SK-N-SH (cell line): ENCODE data around the gene SHCBP1. TPM values are rescaled to one million over a fixed set of nuclear protein-coding genes. Genes with fewer than 3 reads are reported as not detected.

Source experiments
- CTCF ChIA-PET: fragments of 300-600, 350-600 bp; formaldehyde crosslinking; extraction: SDS; loops from one replicate; lab custom pipeline; 2021; lab: Yijun Ruan, JAX
- POLR2A ChIA-PET: fragments of 350-600 bp; sonication (Branson Sonifier 250); formaldehyde crosslinking; extraction: SDS; loops from one replicate; lab custom pipeline; 2020; ENCODE audit warnings: antibody characterized with exemption, inconsistent platforms; lab: Yijun Ruan, JAX
- DNase-seq: peaks from one replicate; pipeline ENCODE4 v3.0.0; 2012
- H2AFZ ChIP-seq: fragments of 200-600 bp; sonication (generic); 2 replicates; pipeline ENCODE4 v1.8.1; 2016; ENCODE audit warnings: antibody characterized with exemption, mild to moderate bottlenecking, low read depth
- H3F3A ChIP-seq: fragments of 200-600 bp; sonication (generic); replicated peaks from 2 replicates; pipeline ENCODE3; 2016; ENCODE audit warnings: antibody characterized with exemption, mild to moderate bottlenecking; ENCODE audit not compliant: insufficient read depth
- H3K27ac ChIP-seq, 2 experiments: fragments of 200-500 bp in 1 of 2; fragments of 200-600 bp in 1 of 2; sonication (Bioruptor generic) in 1 of 2; sonication (generic), shearing (Covaris generic) in 1 of 2; 2 replicates each; pipeline versions ENCODE4 v1.5.1 to v1.6.1; 2014 to 2016; ENCODE audit warnings: low read depth in 2 of 2, inconsistent platforms in 1 of 2, low read length in 1 of 2, mild to moderate bottlenecking in 1 of 2, mixed read lengths in 1 of 2
- H3K27me3 ChIP-seq: fragments of 200-600 bp; sonication (generic), shearing (Covaris generic); 2 replicates; pipeline ENCODE4 v1.6.1; 2016; ENCODE audit warnings: mixed run types; ENCODE audit not compliant: insufficient read depth
- H3K36me3 ChIP-seq, 2 experiments: fragments of 200-500 bp in 1 of 2; fragments of 200-600 bp in 1 of 2; sonication (Bioruptor generic) in 1 of 2; sonication (generic) in 1 of 2; replicated peaks in 1 of 2; 2 replicates each; pipeline versions ENCODE3 to v1.5.1; 2014 to 2016; ENCODE audit warnings: low read length in 1 of 2, mild to moderate bottlenecking in 1 of 2; ENCODE audit not compliant: insufficient read depth in 2 of 2, control insufficient read depth in 1 of 2
- H3K4me1 ChIP-seq, 2 experiments: fragments of 200-500 bp in 1 of 2; fragments of 200-600 bp in 1 of 2; sonication (Bioruptor generic) in 1 of 2; sonication (generic), shearing (Covaris generic) in 1 of 2; 2 replicates each; pipeline versions ENCODE4 v1.5.1 to v1.6.1; 2014 to 2016; ENCODE audit warnings: low read depth in 1 of 2, low read length in 1 of 2, mixed run types in 1 of 2; ENCODE audit not compliant: insufficient read depth in 2 of 2, control insufficient read depth in 1 of 2
- H3K4me2 ChIP-seq: fragments of 200-600 bp; sonication (generic), shearing (Covaris generic); 2 replicates; pipeline ENCODE4 v1.6.1; 2017; ENCODE audit warnings: mixed run types
- H3K4me3 ChIP-seq, 2 experiments: fragments of 200-500 bp in 1 of 2; fragments of 200-600 bp in 1 of 2; sonication (Bioruptor generic) in 1 of 2; sonication (generic), shearing (Covaris generic) in 1 of 2; 2 replicates each; pipeline versions ENCODE4 v1.5.1 to v1.8.1; 2014 to 2016; ENCODE audit warnings: low read depth in 2 of 2, inconsistent platforms in 1 of 2, low read length in 1 of 2, mild to moderate bottlenecking in 1 of 2, mixed read lengths in 1 of 2, moderate library complexity in 1 of 2
- H3K79me2 ChIP-seq: fragments of 200-600 bp; sonication (generic); 2 replicates; pipeline ENCODE4 v1.8.1; 2017; ENCODE audit warnings: mild to moderate bottlenecking; ENCODE audit not compliant: insufficient read depth
- H3K9ac ChIP-seq: fragments of 200-600 bp; sonication (generic); 2 replicates; pipeline ENCODE4 v1.6.1; 2017; ENCODE audit warnings: mixed run types
- H3K9me2 ChIP-seq: fragments of 200-600 bp; sonication (generic); 2 replicates; pipeline ENCODE4 v1.6.1; 2017; ENCODE audit warnings: mixed run types
- H3K9me3 ChIP-seq: fragments of 200-600 bp; sonication (generic); 2 replicates; pipeline ENCODE4 v1.6.1; 2017; ENCODE audit warnings: mixed run types, mild to moderate bottlenecking, moderate library complexity
- H4K20me1 ChIP-seq: fragments of 200-600 bp; sonication (generic); 2 replicates; pipeline ENCODE4 v1.6.1; 2017; ENCODE audit warnings: mild to moderate bottlenecking, mixed run types; ENCODE audit not compliant: insufficient read depth
- EZH2phosphoT487 ChIP-seq: fragments of 200-600 bp; sonication (generic); IDR thresholded peaks from 2 replicates; pipeline ENCODE4 v1.6.1; 2017; ENCODE audit warnings: low read depth, mixed run types, mild to moderate bottlenecking, antibody characterized with exemption, moderate library complexity, borderline replicate concordance
- FOXJ3 ChIP-seq: sonication (generic); formaldehyde crosslinking; IDR thresholded peaks from 2 replicates; pipeline ENCODE4 v1.5.1; 2020; ENCODE audit warnings: mild to moderate bottlenecking, missing genetic modification reagents
- GABPA ChIP-seq: IDR thresholded peaks from 2 replicates; pipeline ENCODE4 v1.4.0; 2012; ENCODE audit warnings: low read depth, mild to moderate bottlenecking
- MXI1 ChIP-seq: IDR thresholded peaks from 2 replicates; pipeline ENCODE4 v1.6.1; 2012; ENCODE audit warnings: mild to moderate bottlenecking, low read depth, low read length, improper control_type of control experiment
- NFIC ChIP-seq: IDR thresholded peaks from 2 replicates; pipeline ENCODE4 v1.4.0; 2012; ENCODE audit warnings: borderline replicate concordance
- NRF1 ChIP-seq: IDR thresholded peaks from 2 replicates; pipeline ENCODE4 v1.6.1; 2012; ENCODE audit warnings: low read depth, mild to moderate bottlenecking, low read length
- POLR2AphosphoS5 ChIP-seq: IDR thresholded peaks from 2 replicates; pipeline ENCODE4 v1.6.1; 2012; ENCODE audit warnings: low read depth, low read length
- RCOR1 ChIP-seq: fragments of 150-350 bp; IDR thresholded peaks from 2 replicates; pipeline ENCODE4 v1.6.1; 2017; ENCODE audit warnings: antibody characterized with exemption, low read length
- RXRA ChIP-seq: IDR thresholded peaks from 2 replicates; pipeline ENCODE4 v1.4.0; 2012; ENCODE audit warnings: low read depth, mild to moderate bottlenecking, borderline replicate concordance
- TAF1 ChIP-seq: IDR thresholded peaks from 2 replicates; pipeline ENCODE4 v1.6.1; 2012; ENCODE audit warnings: low read depth, mild to moderate bottlenecking, low read length, moderate library complexity, borderline replicate concordance
- WGBS: methylation state at CpG from one replicate; pipeline ENCODE4 v1.1.6; 2017; ENCODE audit warnings: low lambda C conversion rate; 5-methylcytosine and 5-hydroxymethylcytosine counted together
- polyA plus RNA-seq, 3 experiments: library from polyadenylated mRNA; depleted of rRNA; stranded (reverse); fragments of >200 nt; gene quantifications; 2 replicates each; pipeline ENCODE4 v1.2.3, GENCODE V29; 2012
- TF ChIP-seq, protein P1 (sequence below): fragments of 150-350 bp; IDR thresholded peaks from 2 replicates; pipeline ENCODE4 v1.6.1; 2016; ENCODE audit warnings: mild to moderate bottlenecking, low read depth, low read length
- TF ChIP-seq, protein P2 (sequence below): IDR thresholded peaks from 2 replicates; pipeline ENCODE4 v1.6.1; 2012; ENCODE audit warnings: mild to moderate bottlenecking, low read depth, low read length, moderate library complexity
- TF ChIP-seq, protein P3 (sequence below): IDR thresholded peaks from 2 replicates; pipeline ENCODE4 v1.4.0; 2012; ENCODE audit warnings: low read depth, borderline replicate concordance
- TF ChIP-seq, protein P4 (sequence below): IDR thresholded peaks from 2 replicates; pipeline ENCODE4 v1.4.0; 2012; ENCODE audit warnings: low read depth, borderline replicate concordance
- TF ChIP-seq, protein P5 (sequence below): fragments of 150-350 bp; IDR thresholded peaks from 2 replicates; pipeline ENCODE4 v1.6.1; 2017; ENCODE audit warnings: antibody characterized with exemption, low read length, low read depth, borderline replicate concordance
- TF ChIP-seq, protein P6 (sequence below): IDR thresholded peaks from 2 replicates; pipeline ENCODE4 v1.4.0; 2012; ENCODE audit warnings: low read depth

Gene SHCBP1
- polyA plus RNA-seq, 1 of the 3 experiments (the other 2 are of a cell fraction): 12.5 TPM

DNA sequence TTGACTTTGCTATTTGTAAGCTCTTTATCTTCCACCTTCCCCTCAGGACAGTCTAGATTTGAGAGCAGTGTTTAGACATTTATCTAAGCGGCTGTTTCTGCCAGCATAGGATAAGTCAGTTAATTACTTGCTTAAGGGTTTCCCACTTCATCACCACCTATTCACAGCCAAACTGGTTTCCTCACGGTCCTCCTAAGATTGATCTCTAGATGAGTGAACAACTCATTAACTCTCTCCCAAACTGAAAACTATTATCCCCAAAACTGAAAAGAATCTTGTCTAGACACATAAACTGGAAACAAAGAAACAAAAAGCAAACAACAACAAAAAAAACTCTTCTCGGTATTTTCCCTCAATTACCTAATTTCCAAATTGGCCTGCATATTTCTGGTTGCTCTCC is 58.2 kb downstream of the SHCBP1 start:
- no peak overlapping the region for H3K4me3 ChIP-seq
- H2AFZ ChIP-seq: no peak overlapping the region
- H3K9me3 ChIP-seq: no peaks in the 10 kb centered on the region
- H3K79me2 ChIP-seq: no peaks in the 10 kb centered on the region
- H3K27ac ChIP-seq: no peak overlapping the region
- DNase-seq: no peak
- 44% methylated on average over 3 of the region's 3 CpGs for WGBS
- no peaks in the 10 kb centered on the region for H3F3A ChIP-seq
- H3K4me2 ChIP-seq: no peak overlapping the region
- ChIA-PET CTCF (interaction anchor here (1.7 kb wide), 1 partner anchor 9 kb away, joined by 6 read pairs; no protein-coding TSS in a partner anchor), POLR2A (no interaction called here)
- H3K36me3 ChIP-seq: no peaks in the 10 kb centered on the region
- H3K9ac ChIP-seq: no peak overlapping the region
- H3K4me1 ChIP-seq: no peaks in the 10 kb centered on the region
- no peaks in the 10 kb centered on the region for H3K9me2 ChIP-seq
- H4K20me1 ChIP-seq: no peaks in the 10 kb centered on the region
- no peaks in the 10 kb centered on the region for H3K27me3 ChIP-seq
- TF ChIP-seq, protein P1, sequence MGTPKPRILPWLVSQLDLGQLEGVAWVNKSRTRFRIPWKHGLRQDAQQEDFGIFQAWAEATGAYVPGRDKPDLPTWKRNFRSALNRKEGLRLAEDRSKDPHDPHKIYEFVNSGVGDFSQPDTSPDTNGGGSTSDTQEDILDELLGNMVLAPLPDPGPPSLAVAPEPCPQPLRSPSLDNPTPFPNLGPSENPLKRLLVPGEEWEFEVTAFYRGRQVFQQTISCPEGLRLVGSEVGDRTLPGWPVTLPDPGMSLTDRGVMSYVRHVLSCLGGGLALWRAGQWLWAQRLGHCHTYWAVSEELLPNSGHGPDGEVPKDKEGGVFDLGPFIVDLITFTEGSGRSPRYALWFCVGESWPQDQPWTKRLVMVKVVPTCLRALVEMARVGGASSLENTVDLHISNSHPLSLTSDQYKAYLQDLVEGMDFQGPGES: no peak

DNA sequence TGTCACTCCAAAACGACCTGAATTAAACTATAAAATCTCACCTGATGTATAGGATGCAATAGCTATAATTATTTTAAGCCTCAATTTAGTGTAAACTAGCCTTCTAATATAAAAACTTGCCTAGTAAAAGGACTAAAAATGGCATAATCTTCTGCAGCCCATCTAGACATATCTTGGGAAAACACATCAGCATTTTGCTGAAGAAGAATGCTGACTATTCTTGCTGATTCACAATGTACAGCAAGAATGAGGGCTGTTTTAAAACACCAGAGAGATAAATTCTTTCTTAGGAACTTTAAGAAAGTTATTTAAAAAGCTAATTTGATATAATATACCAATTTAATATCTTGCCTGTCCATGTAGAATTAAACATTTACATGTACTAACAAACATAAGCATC is 63.2 kb downstream of the SHCBP1 start:
- ChIA-PET POLR2A (no interaction called here), CTCF (interaction anchor here (0.9 to 9.5 kb wide), 2 partner anchors 50 to 296 kb away, joined by 3 to 86 read pairs; no protein-coding TSS in a partner anchor)
- Histone ChIP-seq H3K27ac (no peak overlapping the region), H3K4me1 (peaks cover 0 to 2% of the 10 kb centered on the region in 2 experiments; a peak in 1 of 4 replicates), H3K4me3 (no peak overlapping the region), H3F3A (no peaks in the 10 kb centered on the region), H3K9me3 (no peaks in the 10 kb centered on the region), H3K27me3 (no peaks in the 10 kb centered on the region), H3K4me2 (no peak overlapping the region), H3K36me3 (no peaks in the 10 kb centered on the region), H3K79me2 (no peaks in the 10 kb centered on the region), H3K9me2 (no peaks in the 10 kb centered on the region), H4K20me1 (no peaks in the 10 kb centered on the region), H3K9ac (no peak overlapping the region), H2AFZ (no peak overlapping the region)
- DNase-seq: no peak
- 15% methylated on average over 1 of the region's 1 CpG for WGBS
- no peak for TF ChIP-seq POLR2AphosphoS5
- TF ChIP-seq EZH2phosphoT487: no peak
- TF ChIP-seq TAF1: no peak
- TF ChIP-seq, protein P2, sequence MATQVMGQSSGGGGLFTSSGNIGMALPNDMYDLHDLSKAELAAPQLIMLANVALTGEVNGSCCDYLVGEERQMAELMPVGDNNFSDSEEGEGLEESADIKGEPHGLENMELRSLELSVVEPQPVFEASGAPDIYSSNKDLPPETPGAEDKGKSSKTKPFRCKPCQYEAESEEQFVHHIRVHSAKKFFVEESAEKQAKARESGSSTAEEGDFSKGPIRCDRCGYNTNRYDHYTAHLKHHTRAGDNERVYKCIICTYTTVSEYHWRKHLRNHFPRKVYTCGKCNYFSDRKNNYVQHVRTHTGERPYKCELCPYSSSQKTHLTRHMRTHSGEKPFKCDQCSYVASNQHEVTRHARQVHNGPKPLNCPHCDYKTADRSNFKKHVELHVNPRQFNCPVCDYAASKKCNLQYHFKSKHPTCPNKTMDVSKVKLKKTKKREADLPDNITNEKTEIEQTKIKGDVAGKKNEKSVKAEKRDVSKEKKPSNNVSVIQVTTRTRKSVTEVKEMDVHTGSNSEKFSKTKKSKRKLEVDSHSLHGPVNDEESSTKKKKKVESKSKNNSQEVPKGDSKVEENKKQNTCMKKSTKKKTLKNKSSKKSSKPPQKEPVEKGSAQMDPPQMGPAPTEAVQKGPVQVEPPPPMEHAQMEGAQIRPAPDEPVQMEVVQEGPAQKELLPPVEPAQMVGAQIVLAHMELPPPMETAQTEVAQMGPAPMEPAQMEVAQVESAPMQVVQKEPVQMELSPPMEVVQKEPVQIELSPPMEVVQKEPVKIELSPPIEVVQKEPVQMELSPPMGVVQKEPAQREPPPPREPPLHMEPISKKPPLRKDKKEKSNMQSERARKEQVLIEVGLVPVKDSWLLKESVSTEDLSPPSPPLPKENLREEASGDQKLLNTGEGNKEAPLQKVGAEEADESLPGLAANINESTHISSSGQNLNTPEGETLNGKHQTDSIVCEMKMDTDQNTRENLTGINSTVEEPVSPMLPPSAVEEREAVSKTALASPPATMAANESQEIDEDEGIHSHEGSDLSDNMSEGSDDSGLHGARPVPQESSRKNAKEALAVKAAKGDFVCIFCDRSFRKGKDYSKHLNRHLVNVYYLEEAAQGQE: no peak
- no peak for TF ChIP-seq RXRA
- TF ChIP-seq, protein P3, sequence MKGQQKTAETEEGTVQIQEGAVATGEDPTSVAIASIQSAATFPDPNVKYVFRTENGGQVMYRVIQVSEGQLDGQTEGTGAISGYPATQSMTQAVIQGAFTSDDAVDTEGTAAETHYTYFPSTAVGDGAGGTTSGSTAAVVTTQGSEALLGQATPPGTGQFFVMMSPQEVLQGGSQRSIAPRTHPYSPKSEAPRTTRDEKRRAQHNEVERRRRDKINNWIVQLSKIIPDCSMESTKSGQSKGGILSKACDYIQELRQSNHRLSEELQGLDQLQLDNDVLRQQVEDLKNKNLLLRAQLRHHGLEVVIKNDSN: no peak
- TF ChIP-seq NRF1: no peak
- no peak for TF ChIP-seq RCOR1
- TF ChIP-seq, protein P4, sequence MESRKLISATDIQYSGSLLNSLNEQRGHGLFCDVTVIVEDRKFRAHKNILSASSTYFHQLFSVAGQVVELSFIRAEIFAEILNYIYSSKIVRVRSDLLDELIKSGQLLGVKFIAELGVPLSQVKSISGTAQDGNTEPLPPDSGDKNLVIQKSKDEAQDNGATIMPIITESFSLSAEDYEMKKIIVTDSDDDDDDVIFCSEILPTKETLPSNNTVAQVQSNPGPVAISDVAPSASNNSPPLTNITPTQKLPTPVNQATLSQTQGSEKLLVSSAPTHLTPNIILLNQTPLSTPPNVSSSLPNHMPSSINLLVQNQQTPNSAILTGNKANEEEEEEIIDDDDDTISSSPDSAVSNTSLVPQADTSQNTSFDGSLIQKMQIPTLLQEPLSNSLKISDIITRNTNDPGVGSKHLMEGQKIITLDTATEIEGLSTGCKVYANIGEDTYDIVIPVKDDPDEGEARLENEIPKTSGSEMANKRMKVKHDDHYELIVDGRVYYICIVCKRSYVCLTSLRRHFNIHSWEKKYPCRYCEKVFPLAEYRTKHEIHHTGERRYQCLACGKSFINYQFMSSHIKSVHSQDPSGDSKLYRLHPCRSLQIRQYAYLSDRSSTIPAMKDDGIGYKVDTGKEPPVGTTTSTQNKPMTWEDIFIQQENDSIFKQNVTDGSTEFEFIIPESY: no peak
- no peak for TF ChIP-seq MXI1
- TF ChIP-seq, protein P1: no peak
- no peak for TF ChIP-seq FOXJ3
- no peak for TF ChIP-seq GABPA
- TF ChIP-seq, protein P5, sequence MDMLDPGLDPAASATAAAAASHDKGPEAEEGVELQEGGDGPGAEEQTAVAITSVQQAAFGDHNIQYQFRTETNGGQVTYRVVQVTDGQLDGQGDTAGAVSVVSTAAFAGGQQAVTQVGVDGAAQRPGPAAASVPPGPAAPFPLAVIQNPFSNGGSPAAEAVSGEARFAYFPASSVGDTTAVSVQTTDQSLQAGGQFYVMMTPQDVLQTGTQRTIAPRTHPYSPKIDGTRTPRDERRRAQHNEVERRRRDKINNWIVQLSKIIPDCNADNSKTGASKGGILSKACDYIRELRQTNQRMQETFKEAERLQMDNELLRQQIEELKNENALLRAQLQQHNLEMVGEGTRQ: no peak
- no peak for TF ChIP-seq NFIC
- TF ChIP-seq, protein P6, sequence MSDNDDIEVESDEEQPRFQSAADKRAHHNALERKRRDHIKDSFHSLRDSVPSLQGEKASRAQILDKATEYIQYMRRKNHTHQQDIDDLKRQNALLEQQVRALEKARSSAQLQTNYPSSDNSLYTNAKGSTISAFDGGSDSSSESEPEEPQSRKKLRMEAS: no peak
